SK-N-SH treated with all-trans-retinoic acid at 6 μM for 48 hours (cell line): ENCODE results near the gene PCAT6.

Experiments used
- ARNTL ChIP-seq: fragments of 450-650 bp; formaldehyde crosslinking; IDR thresholded peaks from 2 replicates; pipeline ENCODE4 v1.5.0; 2020; ENCODE audit warnings: low read depth, mild to moderate bottlenecking, moderate library complexity, borderline replicate concordance
- CSDC2 ChIP-seq: fragments of 250-450 bp; sonication (Bioruptor Pico); IDR thresholded peaks from 2 replicates; pipeline ENCODE4 v1.5.0; 2020; ENCODE audit warnings: mild to moderate bottlenecking, moderate library complexity
- ISL1 ChIP-seq: fragments of 250-450 bp; sonication (Bioruptor Pico); IDR thresholded peaks from 2 replicates; pipeline ENCODE4 v2.1.2; 2022; ENCODE audit warnings: mild to moderate bottlenecking, moderate library complexity
- OSR1 ChIP-seq: fragments of 250-450 bp; sonication (Bioruptor Pico); IDR thresholded peaks from 2 replicates; pipeline ENCODE4 v1.8.0; 2022; ENCODE audit warnings: moderate library complexity, mild to moderate bottlenecking, inconsistent platforms
- RARB ChIP-seq: fragments of 250-450 bp; sonication (Bioruptor Pico); IDR thresholded peaks from 2 replicates; pipeline ENCODE4 v1.8.0; 2021; ENCODE audit warnings: mild to moderate bottlenecking, moderate library complexity
- SNAI2 ChIP-seq: fragments of 250-450 bp; sonication (Bioruptor Pico); IDR thresholded peaks from 2 replicates; pipeline ENCODE4 v1.5.0; 2020; ENCODE audit warnings: mild to moderate bottlenecking, moderate library complexity
- ZFP3 ChIP-seq: fragments of 250-450 bp; sonication (Bioruptor Pico); IDR thresholded peaks from 2 replicates; pipeline ENCODE4 v1.5.0; 2020; ENCODE audit warnings: mild to moderate bottlenecking, moderate library complexity
- ZFP30 ChIP-seq: fragments of 450-650 bp; formaldehyde crosslinking; IDR thresholded peaks from 2 replicates; pipeline ENCODE4 v1.5.0; 2022; ENCODE audit warnings: mild to moderate bottlenecking, moderate library complexity

DNA sequence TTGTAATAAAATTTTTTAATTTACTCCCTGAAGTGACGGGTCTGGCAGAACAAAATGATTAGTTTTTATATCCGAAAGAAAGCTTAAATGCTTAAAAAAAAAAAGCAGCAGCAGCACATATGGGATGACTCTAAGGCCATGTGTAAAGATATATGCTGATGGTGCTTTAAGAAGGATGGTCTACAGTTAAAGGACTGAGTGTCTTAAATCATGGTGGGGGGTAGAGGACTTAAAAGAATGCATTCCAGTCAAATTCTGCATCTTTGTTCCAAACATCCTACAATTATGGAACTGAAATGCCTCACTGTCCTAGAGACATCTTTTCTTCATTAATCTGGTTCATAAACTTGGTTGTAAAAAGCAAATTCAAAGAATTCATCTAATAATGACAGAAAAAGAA, 9.6 kb upstream of the PCAT6 start:
- no peak for TF ChIP-seq ISL1 (CRISPR knock-in tag)
- TF ChIP-seq RARB = no peak
- TF ChIP-seq CSDC2 (CRISPR knock-in tag) = no peak
- no peak for TF ChIP-seq ZFP3
- no peak for TF ChIP-seq OSR1 (CRISPR knock-in tag)
- no peak for TF ChIP-seq ARNTL
- no peak for TF ChIP-seq SNAI2 (CRISPR knock-in tag)
- no peak for TF ChIP-seq ZFP30
